ENCODE measurements around the gene CDH6.

CDH6 gene

DNA sequence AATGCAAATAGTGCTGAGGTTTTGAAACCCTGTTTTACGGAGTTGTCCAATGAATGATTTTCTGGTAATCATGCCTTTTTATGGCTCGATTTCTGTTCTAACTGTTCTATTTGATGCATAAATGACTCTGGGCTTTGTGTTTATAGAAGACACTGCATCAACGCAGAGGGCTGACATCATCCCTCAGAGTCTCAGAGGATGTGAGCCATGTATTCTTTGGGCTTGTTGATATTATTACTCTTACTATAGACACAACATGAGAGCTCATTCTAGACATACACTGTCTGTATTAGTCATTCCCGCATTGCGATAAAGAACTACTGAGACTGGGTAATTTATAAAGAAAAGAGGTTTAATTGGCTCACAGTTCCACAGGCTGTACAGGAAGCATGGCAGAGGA is 31.6 kb downstream of the CDH6 start:
- no peaks in the 10 kb centered on the region for H3K4me1 ChIP-seq (ENCODE audit: control insufficient read depth in 1 of 2, insufficient read depth in 2 of 2, low read length in 2 of 2)
- no peak overlapping the region for H3K27ac ChIP-seq (ENCODE audit: low read length)
- no peak overlapping the region for H3K4me3 ChIP-seq (ENCODE audit: low read depth in 1 of 2, low read length in 2 of 2)
- no peaks in the 10 kb centered on the region for H3K36me3 ChIP-seq (ENCODE audit: control insufficient read depth in 1 of 2, insufficient read depth in 2 of 2, low read length in 2 of 2)
- H3K27me3 ChIP-seq (ENCODE audit: low read depth, low read length), result no peaks in the 10 kb centered on the region
- H3K9me3 ChIP-seq (ENCODE audit: control insufficient read depth in 1 of 2, low read length in 2 of 2), result no peaks in the 10 kb centered on the region

DNA sequence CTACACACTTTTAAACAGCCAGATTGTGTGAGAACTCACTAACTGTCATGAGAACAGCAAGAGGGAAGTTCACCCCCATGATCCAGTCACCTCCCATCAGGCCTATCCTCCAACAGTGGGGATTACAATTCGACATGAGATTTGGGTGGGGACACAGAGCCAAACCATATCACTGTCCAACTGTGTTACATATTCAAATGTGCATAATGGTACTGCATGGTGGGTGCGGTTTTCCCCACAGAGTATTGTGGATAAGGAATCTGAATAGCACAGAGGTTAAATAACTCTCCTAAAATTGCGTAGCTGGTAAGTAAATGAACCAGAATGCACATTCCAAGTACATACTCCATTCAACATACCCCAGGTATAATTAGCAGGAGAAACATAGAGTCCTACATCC is 32.1 kb downstream of the CDH6 start:
- H3K36me3 ChIP-seq (ENCODE audit: control insufficient read depth in 1 of 2, insufficient read depth in 2 of 2, low read length in 2 of 2), result no peaks in the 10 kb centered on the region
- H3K4me1 ChIP-seq (ENCODE audit: control insufficient read depth in 1 of 2, insufficient read depth in 2 of 2, low read length in 2 of 2), result no peaks in the 10 kb centered on the region
- no peaks in the 10 kb centered on the region for H3K9me3 ChIP-seq (ENCODE audit: control insufficient read depth in 1 of 2, low read length in 2 of 2)
- no peaks in the 10 kb centered on the region for H3K27me3 ChIP-seq (ENCODE audit: low read depth, low read length)
- H3K4me3 ChIP-seq (ENCODE audit: low read depth in 1 of 2, low read length in 2 of 2), result no peak overlapping the region
- H3K27ac ChIP-seq (ENCODE audit: low read length), result no peak overlapping the region

DNA sequence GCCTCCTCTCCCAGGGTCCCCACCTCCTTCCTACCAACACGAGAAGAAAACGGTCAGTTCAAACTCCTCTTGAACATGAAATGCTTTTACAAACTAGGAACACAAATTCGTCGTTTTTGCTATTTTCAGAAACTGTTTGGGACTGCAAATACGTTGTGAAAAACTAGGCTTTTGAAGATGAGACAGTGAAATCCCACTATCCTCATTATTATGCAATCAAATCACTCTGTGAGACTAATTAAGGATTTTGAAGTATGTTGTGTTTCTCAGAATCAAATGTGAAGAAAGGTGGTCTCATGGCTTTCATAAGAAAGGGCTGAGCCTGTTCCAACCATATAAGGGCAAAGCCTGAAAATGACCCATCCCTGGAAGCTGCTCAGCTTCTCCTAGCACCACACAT is 33.2 kb downstream of the CDH6 start:
- Histone ChIP-seq H3K27me3 (ENCODE audit: low read depth, low read length) (no peaks in the 10 kb centered on the region), H3K4me1 (ENCODE audit: control insufficient read depth in 1 of 2, insufficient read depth in 2 of 2, low read length in 2 of 2) (no peaks in the 10 kb centered on the region), H3K9me3 (ENCODE audit: control insufficient read depth in 1 of 2, low read length in 2 of 2) (no peaks in the 10 kb centered on the region), H3K27ac (ENCODE audit: low read length) (no peak overlapping the region), H3K36me3 (ENCODE audit: control insufficient read depth in 1 of 2, insufficient read depth in 2 of 2, low read length in 2 of 2) (no peaks in the 10 kb centered on the region), H3K4me3 (ENCODE audit: low read depth in 1 of 2, low read length in 2 of 2) (no peak overlapping the region)

DNA sequence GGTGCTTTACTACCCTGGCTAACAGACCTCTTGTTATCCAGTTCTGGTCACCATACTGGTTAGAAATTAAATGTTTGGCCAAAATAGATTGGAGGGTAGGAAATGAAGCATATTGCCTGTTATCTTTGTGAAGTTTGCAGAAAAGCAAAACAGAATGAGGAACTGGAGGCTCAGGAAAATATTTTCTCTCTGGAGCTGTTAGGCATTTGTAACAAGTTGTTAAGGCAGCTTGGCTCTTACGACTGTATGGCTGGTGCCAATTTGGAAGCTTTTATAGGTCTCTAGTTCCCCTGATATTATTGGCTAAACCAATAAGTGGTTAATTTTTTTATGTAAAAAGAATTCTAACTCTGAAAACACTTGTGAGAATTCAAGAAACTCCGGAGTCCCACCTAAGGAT is 35.8 kb downstream of the CDH6 start:
- peaks cover 0 to 4% of the 10 kb centered on the region in 2 donors for H3K4me1 ChIP-seq (ENCODE audit: control insufficient read depth in 1 of 2, insufficient read depth in 2 of 2, low read length in 2 of 2)
- no peak overlapping the region for H3K27ac ChIP-seq (ENCODE audit: low read length)
- no peaks in the 10 kb centered on the region for H3K9me3 ChIP-seq (ENCODE audit: control insufficient read depth in 1 of 2, low read length in 2 of 2)
- no peaks in the 10 kb centered on the region for H3K36me3 ChIP-seq (ENCODE audit: control insufficient read depth in 1 of 2, insufficient read depth in 2 of 2, low read length in 2 of 2)
- no peaks in the 10 kb centered on the region for H3K27me3 ChIP-seq (ENCODE audit: low read depth, low read length)
- H3K4me3 ChIP-seq (ENCODE audit: low read depth in 1 of 2, low read length in 2 of 2), result no peak overlapping the region

DNA sequence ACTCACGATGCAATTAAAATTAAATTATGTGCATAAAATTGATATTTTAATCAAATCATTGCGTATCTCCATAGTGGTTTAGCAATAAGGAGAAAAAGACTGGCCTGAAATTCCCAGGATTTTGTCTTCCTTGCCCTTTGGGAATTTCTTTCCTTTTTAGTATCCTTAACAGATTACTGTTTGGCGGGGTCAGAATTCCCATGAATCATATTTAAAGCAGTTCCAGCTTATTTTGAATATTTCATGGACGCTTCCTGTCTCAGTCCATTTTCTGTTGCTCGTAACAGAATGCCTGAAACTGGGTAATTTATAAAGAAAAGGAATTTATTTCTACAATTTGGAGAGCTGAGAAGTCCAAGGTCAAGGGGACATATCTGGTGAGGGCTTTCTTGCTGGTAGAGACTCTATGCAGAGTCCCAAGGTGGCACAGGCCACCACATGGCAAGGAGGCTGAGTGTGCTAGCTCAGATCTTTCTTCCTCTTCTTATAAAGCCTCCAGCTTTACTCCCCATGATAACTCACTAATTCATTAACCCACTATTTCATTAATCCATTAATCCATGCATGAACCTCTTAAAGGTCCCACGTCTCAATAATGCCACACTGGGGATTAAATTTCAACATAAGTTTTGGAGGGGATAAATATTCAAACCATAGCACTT is 37.8 kb downstream of the CDH6 start:
- H3K27ac ChIP-seq (ENCODE audit: low read length), result no peak overlapping the region
- H3K9me3 ChIP-seq (ENCODE audit: control insufficient read depth in 1 of 2, low read length in 2 of 2), result no peaks in the 10 kb centered on the region
- H3K36me3 ChIP-seq (ENCODE audit: control insufficient read depth in 1 of 2, insufficient read depth in 2 of 2, low read length in 2 of 2), result no peaks in the 10 kb centered on the region
- H3K4me1 ChIP-seq (ENCODE audit: control insufficient read depth in 1 of 2, insufficient read depth in 2 of 2, low read length in 2 of 2), result peaks cover 0 to 4% of the 10 kb centered on the region in 2 donors
- no peak overlapping the region for H3K4me3 ChIP-seq (ENCODE audit: low read depth in 1 of 2, low read length in 2 of 2)
- H3K27me3 ChIP-seq (ENCODE audit: low read depth, low read length), result no peaks in the 10 kb centered on the region

DNA sequence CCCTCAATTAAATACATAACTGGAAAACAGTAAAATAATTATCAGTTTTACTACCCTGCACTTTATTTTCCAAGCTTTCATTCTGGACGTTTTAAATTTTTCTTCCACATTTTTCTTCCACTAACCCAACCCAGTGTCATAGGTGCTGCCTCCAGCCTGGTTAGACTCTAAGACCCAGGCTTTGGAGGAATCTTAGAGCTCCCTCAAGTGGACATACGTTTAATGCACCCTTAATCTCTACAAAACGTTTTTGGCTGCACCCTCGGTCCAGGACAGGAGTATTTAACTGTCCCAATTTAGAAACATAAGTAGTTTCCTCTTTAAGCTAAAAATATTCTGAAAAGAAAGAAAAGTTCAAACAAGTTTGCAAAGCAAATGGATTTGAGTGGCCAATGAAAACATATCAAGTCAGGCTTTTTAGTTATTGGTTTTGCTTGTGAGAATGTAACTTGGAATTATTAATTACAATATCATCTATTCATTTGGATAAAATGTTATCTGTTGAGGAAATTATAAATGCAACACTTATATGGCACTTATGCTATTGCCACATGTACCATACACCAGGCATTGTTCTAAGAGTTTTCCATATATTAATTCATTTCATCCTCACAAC is 38.9 kb downstream of the CDH6 start:
- no peaks in the 10 kb centered on the region for H3K9me3 ChIP-seq (ENCODE audit: control insufficient read depth in 1 of 2, low read length in 2 of 2)
- no peaks in the 10 kb centered on the region for H3K27me3 ChIP-seq (ENCODE audit: low read depth, low read length)
- H3K4me3 ChIP-seq (ENCODE audit: low read depth in 1 of 2, low read length in 2 of 2), result no peak overlapping the region
- H3K27ac ChIP-seq (ENCODE audit: low read length), result no peak overlapping the region
- peaks cover 0 to 4% of the 10 kb centered on the region in 2 donors for H3K4me1 ChIP-seq (ENCODE audit: control insufficient read depth in 1 of 2, insufficient read depth in 2 of 2, low read length in 2 of 2)
- H3K36me3 ChIP-seq (ENCODE audit: control insufficient read depth in 1 of 2, insufficient read depth in 2 of 2, low read length in 2 of 2), result no peaks in the 10 kb centered on the region

DNA sequence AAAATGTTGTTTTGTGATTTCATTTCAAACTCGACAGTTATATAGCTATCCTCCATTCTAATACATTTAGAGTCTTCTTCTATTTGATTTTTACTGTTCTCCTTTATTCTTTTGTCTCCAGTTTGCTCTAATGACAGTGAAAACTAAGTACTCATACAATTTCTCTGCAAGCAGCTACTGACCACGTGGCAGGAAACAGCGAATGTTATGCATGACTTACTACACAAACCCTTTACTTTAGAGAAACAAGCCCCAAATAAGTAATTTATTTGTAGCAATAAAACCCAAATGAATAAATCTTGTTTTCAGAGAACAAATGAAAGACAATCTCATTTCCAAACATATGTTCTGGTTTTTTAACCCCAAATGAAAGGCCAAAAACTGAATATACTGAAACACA is 41.9 kb downstream of the CDH6 start:
- H3K9me3 ChIP-seq (ENCODE audit: control insufficient read depth in 1 of 2, low read length in 2 of 2), result no peaks in the 10 kb centered on the region
- no peak overlapping the region for H3K4me3 ChIP-seq (ENCODE audit: low read depth in 1 of 2, low read length in 2 of 2)
- peaks cover 0 to 4% of the 10 kb centered on the region in 2 donors for H3K4me1 ChIP-seq (ENCODE audit: control insufficient read depth in 1 of 2, insufficient read depth in 2 of 2, low read length in 2 of 2)
- H3K36me3 ChIP-seq (ENCODE audit: control insufficient read depth in 1 of 2, insufficient read depth in 2 of 2, low read length in 2 of 2), result no peaks in the 10 kb centered on the region
- H3K27ac ChIP-seq (ENCODE audit: low read length), result no peak overlapping the region
- no peaks in the 10 kb centered on the region for H3K27me3 ChIP-seq (ENCODE audit: low read depth, low read length)

DNA sequence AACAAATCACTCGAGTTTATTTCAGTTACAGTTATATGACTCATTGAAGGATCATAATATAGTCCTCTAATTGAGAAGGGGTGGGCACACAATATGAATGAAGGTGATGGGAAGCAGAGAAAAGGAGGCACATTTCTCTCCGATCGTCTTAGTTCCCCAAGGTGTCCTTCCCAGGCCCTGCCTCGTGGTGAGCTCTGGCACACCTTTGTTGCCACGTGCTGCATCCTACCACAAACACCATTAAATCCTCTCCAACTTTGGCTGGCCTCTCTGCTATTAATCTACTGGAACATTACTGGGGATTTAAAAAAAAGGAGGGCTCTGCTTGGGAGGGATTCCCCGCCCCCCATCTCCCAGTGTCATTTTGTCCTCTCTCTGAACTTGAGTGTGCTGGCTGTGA is 42.9 kb downstream of the CDH6 start:
- Histone ChIP-seq H3K4me1 (ENCODE audit: control insufficient read depth in 1 of 2, insufficient read depth in 2 of 2, low read length in 2 of 2) (peaks cover 0 to 4% of the 10 kb centered on the region in 2 donors), H3K27me3 (ENCODE audit: low read depth, low read length) (no peaks in the 10 kb centered on the region), H3K27ac (ENCODE audit: low read length) (no peak overlapping the region), H3K4me3 (ENCODE audit: low read depth in 1 of 2, low read length in 2 of 2) (no peak overlapping the region), H3K9me3 (ENCODE audit: control insufficient read depth in 1 of 2, low read length in 2 of 2) (no peaks in the 10 kb centered on the region), H3K36me3 (ENCODE audit: control insufficient read depth in 1 of 2, insufficient read depth in 2 of 2, low read length in 2 of 2) (no peaks in the 10 kb centered on the region)

DNA sequence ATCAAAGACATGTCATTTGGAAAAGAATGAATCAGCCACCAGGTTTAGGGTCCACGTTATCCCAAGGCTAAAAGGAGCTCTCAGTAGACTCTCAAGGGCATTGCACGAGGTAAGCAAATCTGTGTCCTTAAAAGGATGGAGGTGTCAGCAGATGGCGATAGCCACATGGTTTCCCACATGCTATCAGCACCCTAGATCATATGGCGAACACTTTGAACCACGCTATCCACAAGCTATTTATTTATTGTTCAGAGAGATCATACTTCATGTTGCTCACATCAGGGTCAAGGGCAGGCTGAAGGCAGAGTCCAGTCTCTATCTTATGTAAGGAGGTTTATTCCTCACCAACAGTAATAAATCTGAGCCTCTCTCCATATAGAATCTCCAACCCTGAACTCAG is 43.7 kb downstream of the CDH6 start:
- Histone ChIP-seq H3K4me3 (ENCODE audit: low read depth in 1 of 2, low read length in 2 of 2) (no peak overlapping the region), H3K27ac (ENCODE audit: low read length) (no peak overlapping the region), H3K9me3 (ENCODE audit: control insufficient read depth in 1 of 2, low read length in 2 of 2) (no peaks in the 10 kb centered on the region), H3K36me3 (ENCODE audit: control insufficient read depth in 1 of 2, insufficient read depth in 2 of 2, low read length in 2 of 2) (no peaks in the 10 kb centered on the region), H3K27me3 (ENCODE audit: low read depth, low read length) (no peaks in the 10 kb centered on the region), H3K4me1 (ENCODE audit: control insufficient read depth in 1 of 2, insufficient read depth in 2 of 2, low read length in 2 of 2) (peaks cover 0 to 4% of the 10 kb centered on the region in 2 donors)

DNA sequence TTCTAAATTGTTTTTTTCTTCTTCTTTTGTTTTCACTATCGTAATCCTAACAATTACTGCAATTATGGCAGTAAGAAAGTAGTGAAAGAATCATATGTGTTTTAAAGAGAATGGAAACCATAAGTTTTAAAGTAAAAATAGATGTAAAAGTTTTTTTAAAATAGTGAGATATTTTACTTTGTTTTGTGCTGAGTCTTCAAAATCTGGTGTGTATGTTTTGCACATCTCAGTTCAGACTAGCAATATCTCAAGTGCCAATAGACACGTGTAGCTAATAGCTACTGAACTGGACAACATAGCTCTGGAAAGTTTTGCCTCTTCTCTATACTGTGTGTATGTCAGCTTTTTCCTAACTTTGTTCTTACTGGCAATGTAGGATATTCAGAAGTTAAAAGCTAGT is 45.0 kb downstream of the CDH6 start:
- H3K27me3 ChIP-seq (ENCODE audit: low read depth, low read length), result no peaks in the 10 kb centered on the region
- no peaks in the 10 kb centered on the region for H3K9me3 ChIP-seq (ENCODE audit: control insufficient read depth in 1 of 2, low read length in 2 of 2)
- no peak overlapping the region for H3K4me3 ChIP-seq (ENCODE audit: low read depth in 1 of 2, low read length in 2 of 2)
- no peaks in the 10 kb centered on the region for H3K4me1 ChIP-seq (ENCODE audit: control insufficient read depth in 1 of 2, insufficient read depth in 2 of 2, low read length in 2 of 2)
- no peak overlapping the region for H3K27ac ChIP-seq (ENCODE audit: low read length)
- H3K36me3 ChIP-seq (ENCODE audit: control insufficient read depth in 1 of 2, insufficient read depth in 2 of 2, low read length in 2 of 2), result no peaks in the 10 kb centered on the region

DNA sequence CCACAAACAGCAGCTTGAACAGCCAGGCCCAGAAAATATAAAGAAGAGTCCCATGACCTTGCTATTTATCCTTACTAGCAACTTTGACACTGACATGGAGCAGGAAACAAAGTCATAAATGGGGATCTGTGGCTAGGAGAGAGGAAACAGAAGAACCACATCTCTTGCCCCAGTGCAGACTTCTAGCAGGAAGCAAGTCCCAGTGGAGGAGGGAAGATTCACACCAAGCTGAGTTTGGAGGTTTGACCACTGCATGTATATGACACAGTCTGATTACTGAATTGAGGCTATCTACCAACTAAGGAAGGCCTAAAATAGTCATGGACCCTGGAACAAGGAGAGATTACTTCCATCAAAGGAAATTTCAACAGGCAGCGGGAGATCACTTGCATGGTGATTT is 51.4 kb downstream of the CDH6 start:
- no peaks in the 10 kb centered on the region for H3K4me1 ChIP-seq (ENCODE audit: control insufficient read depth in 1 of 2, insufficient read depth in 2 of 2, low read length in 2 of 2)
- no peaks in the 10 kb centered on the region for H3K36me3 ChIP-seq (ENCODE audit: control insufficient read depth in 1 of 2, insufficient read depth in 2 of 2, low read length in 2 of 2)
- no peak overlapping the region for H3K27ac ChIP-seq (ENCODE audit: low read length)
- H3K27me3 ChIP-seq (ENCODE audit: low read depth, low read length), result no peaks in the 10 kb centered on the region
- no peak overlapping the region for H3K4me3 ChIP-seq (ENCODE audit: low read depth in 1 of 2, low read length in 2 of 2)
- H3K9me3 ChIP-seq (ENCODE audit: control insufficient read depth in 1 of 2, low read length in 2 of 2), result no peaks in the 10 kb centered on the region

DNA sequence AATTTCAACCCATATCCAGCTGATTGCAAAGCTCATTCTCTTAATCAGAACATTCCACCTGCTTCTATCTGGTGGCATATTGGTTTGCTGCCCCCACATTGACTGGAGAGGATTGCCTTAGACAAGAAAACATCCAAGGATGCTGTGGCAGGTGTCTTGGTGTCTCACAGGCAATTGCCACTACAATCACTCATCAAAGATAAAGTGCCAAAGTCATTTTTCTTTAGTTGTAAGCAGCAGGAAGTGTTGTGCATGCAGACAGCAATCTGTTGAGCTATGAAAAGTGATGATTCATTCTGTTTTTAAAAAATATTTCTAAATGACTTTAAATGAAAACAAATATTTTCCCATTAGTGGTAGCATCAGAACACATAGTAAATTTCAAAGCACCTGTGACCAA is 53.9 kb downstream of the CDH6 start:
- H3K27me3 ChIP-seq (ENCODE audit: low read depth, low read length), result no peaks in the 10 kb centered on the region
- H3K4me3 ChIP-seq (ENCODE audit: low read depth in 1 of 2, low read length in 2 of 2), result no peak overlapping the region
- H3K4me1 ChIP-seq (ENCODE audit: control insufficient read depth in 1 of 2, insufficient read depth in 2 of 2, low read length in 2 of 2), result no peaks in the 10 kb centered on the region
- H3K27ac ChIP-seq (ENCODE audit: low read length), result no peak overlapping the region
- no peaks in the 10 kb centered on the region for H3K9me3 ChIP-seq (ENCODE audit: control insufficient read depth in 1 of 2, low read length in 2 of 2)
- H3K36me3 ChIP-seq (ENCODE audit: control insufficient read depth in 1 of 2, insufficient read depth in 2 of 2, low read length in 2 of 2), result no peaks in the 10 kb centered on the region

Data from muscle layer of duodenum (tissue), 2 donors.